GM12878 (cell line): ENCODE data around the gene SIPA1. TPM values are rescaled to one million over a fixed set of nuclear protein-coding genes. Genes with fewer than 3 reads are reported as not detected.

Experiments used
- CREB1 ChIP-seq: IDR thresholded peaks from 2 replicates; pipeline ENCODE4 v1.6.1; 2012; ENCODE audit warnings: low read depth, mild to moderate bottlenecking, inconsistent platforms
- DPF2 ChIP-seq: fragments of 450-650 bp; IDR thresholded peaks from 2 replicates; pipeline ENCODE4 v1.6.1; 2017; ENCODE audit warnings: mild to moderate bottlenecking
- EED ChIP-seq: sonication (generic); IDR thresholded peaks from 2 replicates; pipeline ENCODE4 v1.6.1; 2016; ENCODE audit warnings: antibody characterized with exemption, low read depth
- FOXK2 ChIP-seq: fragments of 450-650 bp; IDR thresholded peaks from 2 replicates; pipeline ENCODE4 v1.6.1; 2017; ENCODE audit warnings: mild to moderate bottlenecking, moderate library complexity
- GABPA ChIP-seq: IDR thresholded peaks from 2 replicates; pipeline ENCODE4 v1.6.1; 2014; ENCODE audit warnings: antibody characterized with exemption, low read depth, mild to moderate bottlenecking, inconsistent platforms
- GATAD2B ChIP-seq: fragments of 450-650 bp; conservative IDR thresholded peaks from 2 replicates; pipeline ENCODE4 v1.6.1; 2017; ENCODE audit warnings: low read depth, mild to moderate bottlenecking, moderate library complexity
- IKZF2 ChIP-seq, 2 experiments: fragments of 450-650 bp; IDR thresholded peaks; 2 replicates each; pipeline ENCODE4 v1.6.1; 2017; ENCODE audit warnings: mild to moderate bottlenecking in 2 of 2, moderate library complexity in 2 of 2
- JUNB ChIP-seq: IDR thresholded peaks from 2 replicates; pipeline ENCODE4 v1.6.1; 2016; ENCODE audit warnings: antibody characterized with exemption, mild to moderate bottlenecking
- KAT2A ChIP-seq: conservative IDR thresholded peaks from 2 replicates; pipeline ENCODE4 v1.6.1; 2011; ENCODE audit warnings: low read depth, low read length; ENCODE audit not compliant: control insufficient read depth
- KLF5 ChIP-seq: fragments of 450-650 bp; IDR thresholded peaks from 2 replicates; pipeline ENCODE4 v1.6.1; 2014; ENCODE audit warnings: mild to moderate bottlenecking; ENCODE audit not compliant: partially characterized antibody
- NFIC ChIP-seq: IDR thresholded peaks from 2 replicates; pipeline ENCODE4 v1.6.1; 2012; ENCODE audit warnings: low read depth, mild to moderate bottlenecking, inconsistent platforms, low read length, moderate library complexity
- PML ChIP-seq: IDR thresholded peaks from 2 replicates; pipeline ENCODE4 v1.6.1; 2012; ENCODE audit warnings: low read length, inconsistent platforms
- POU2F2 ChIP-seq: IDR thresholded peaks from 3 replicates; pipeline ENCODE4 v1.6.1; 2011; ENCODE audit warnings: low read depth, mild to moderate bottlenecking, low read length, borderline replicate concordance
- SIN3A ChIP-seq: IDR thresholded peaks from 2 replicates; pipeline ENCODE4 v1.6.1; 2012; ENCODE audit warnings: low read depth, low read length, improper control_type of control experiment
- SMC3 ChIP-seq: IDR thresholded peaks from 2 replicates; pipeline ENCODE4 v1.6.1; 2011; ENCODE audit warnings: low read length, improper control_type of control experiment, borderline replicate concordance
- SUPT20H ChIP-seq: IDR thresholded peaks from 2 replicates; pipeline ENCODE4 v1.6.1; 2011; ENCODE audit warnings: low read depth, mild to moderate bottlenecking, low read length, moderate library complexity, borderline replicate concordance; ENCODE audit not compliant: control insufficient read depth
- TAF1 ChIP-seq: IDR thresholded peaks from 2 replicates; pipeline ENCODE4 v1.6.1; 2011; ENCODE audit warnings: mild to moderate bottlenecking, low read depth, low read length, borderline replicate concordance
- ZNF217 ChIP-seq: fragments of 450-650 bp; IDR thresholded peaks from 2 replicates; pipeline ENCODE4 v1.6.1; 2017; ENCODE audit warnings: antibody characterized with exemption, mild to moderate bottlenecking
- polyA plus RNA-seq, 11 experiments: library from polyadenylated mRNA; depleted of rRNA in 4 of 11; unstranded in 6 of 11; stranded (reverse) in 5 of 11; fragments of >200 nt; fragmentation: Nextera tagmentation in 4 of 11; fragmentation: Illumina TruSeq in 1 of 11; extraction: Ambion mirVana in 4 of 11; extraction: Trizol in 1 of 11; gene quantifications; 1 replicate in 1 of 11; 2 replicates in 10 of 11; pipeline versions ENCODE4 v1.2.1 to v1.2.3, GENCODE V29; 2011 to 2016; ENCODE audit warnings: inconsistent platforms in 2 of 11, missing spikeins in 2 of 11, low read depth in 1 of 11
- total RNA-seq, 4 experiments: library from RNA; depleted of rRNA in 3 of 4; stranded (reverse); fragments of >200 nt in 3 of 4; fragmentation: Illumina TruSeq in 1 of 4; extraction: Trizol in 1 of 4; gene quantifications; 2 replicates each; pipeline versions ENCODE4 v1.2.1 to v1.2.3, GENCODE V29; 2013 to 2021
- TF ChIP-seq, protein P1 (sequence below): fragments of 450-650 bp; IDR thresholded peaks from 2 replicates; pipeline ENCODE4 v1.6.1; 2017; ENCODE audit warnings: mild to moderate bottlenecking
- TF ChIP-seq, protein P2 (sequence below): fragments of 450-650 bp; IDR thresholded peaks from 2 replicates; pipeline ENCODE4 v1.6.1; 2017; ENCODE audit warnings: mild to moderate bottlenecking, moderate library complexity
- TF ChIP-seq, protein P3 (sequence below): fragments of 450-650 bp; IDR thresholded peaks from 2 replicates; pipeline ENCODE4 v1.6.1; 2016; ENCODE audit warnings: mild to moderate bottlenecking, moderate library complexity, borderline replicate concordance

SIPA1 gene
- total and polyA plus RNA-seq, 10 of the 15 experiments (the other 5 are each of a cell fraction or from before 2014, with no cell fraction given), result 1.0 to 139 (median 33.4) TPM

DNA sequence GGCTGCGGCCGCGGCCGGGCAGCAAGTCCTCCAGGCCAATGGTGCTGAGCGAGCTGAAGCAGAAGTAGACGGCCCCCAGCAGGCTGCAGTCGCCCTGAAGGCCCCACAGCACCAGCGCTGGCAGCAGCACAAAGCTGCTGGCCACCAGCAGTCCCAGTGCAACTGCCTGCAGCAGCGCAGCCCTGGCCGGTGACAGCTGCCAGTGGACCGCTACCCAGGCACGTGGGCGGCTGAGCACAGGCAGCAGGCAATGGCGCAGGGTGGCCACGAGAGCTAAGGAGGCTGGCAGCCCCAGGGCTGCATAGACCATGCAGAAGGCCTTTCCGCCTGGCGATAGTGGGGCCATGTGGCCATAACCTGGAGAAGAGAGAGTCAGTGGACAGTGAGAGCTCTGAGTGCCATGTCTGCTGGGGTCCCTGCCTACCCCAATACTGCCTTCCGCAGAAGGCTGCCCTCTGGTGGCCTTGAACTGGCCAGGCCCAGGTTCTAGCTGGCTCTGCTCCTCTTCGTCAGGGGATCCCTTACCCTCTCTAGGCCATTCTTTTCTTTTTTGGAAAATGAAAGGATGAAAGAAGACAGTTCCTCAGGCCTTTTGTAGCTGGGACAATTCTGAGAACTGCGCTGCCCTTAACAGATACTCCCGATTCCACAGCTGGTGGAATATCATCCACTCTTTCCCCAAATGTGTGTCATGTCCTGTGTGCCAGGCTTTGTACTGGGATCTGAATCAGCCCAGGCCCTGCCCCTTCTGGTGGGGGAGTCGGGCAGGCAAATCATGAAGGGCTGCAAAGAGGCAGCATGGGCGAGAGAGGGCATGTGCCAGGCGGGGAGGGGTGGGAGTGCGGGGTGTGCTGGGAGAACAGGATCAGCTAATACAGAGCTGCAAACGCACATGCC, 44.1 kb upstream of the SIPA1 start (continued):
- TF ChIP-seq, protein P1, sequence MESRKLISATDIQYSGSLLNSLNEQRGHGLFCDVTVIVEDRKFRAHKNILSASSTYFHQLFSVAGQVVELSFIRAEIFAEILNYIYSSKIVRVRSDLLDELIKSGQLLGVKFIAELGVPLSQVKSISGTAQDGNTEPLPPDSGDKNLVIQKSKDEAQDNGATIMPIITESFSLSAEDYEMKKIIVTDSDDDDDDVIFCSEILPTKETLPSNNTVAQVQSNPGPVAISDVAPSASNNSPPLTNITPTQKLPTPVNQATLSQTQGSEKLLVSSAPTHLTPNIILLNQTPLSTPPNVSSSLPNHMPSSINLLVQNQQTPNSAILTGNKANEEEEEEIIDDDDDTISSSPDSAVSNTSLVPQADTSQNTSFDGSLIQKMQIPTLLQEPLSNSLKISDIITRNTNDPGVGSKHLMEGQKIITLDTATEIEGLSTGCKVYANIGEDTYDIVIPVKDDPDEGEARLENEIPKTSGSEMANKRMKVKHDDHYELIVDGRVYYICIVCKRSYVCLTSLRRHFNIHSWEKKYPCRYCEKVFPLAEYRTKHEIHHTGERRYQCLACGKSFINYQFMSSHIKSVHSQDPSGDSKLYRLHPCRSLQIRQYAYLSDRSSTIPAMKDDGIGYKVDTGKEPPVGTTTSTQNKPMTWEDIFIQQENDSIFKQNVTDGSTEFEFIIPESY, result 0 out of 2 replicates have a peak, but pooled peaks have one; percentile 30
- no peak for TF ChIP-seq JUNB
- TF ChIP-seq EED, result no peak
- no peak for TF ChIP-seq FOXK2
- TF ChIP-seq KLF5, result no peak
- no peak for TF ChIP-seq GABPA
- no peak for TF ChIP-seq SIN3A
- TF ChIP-seq POU2F2, result peak; percentile 10; the same call in 1 of the 3 replicates
- TF ChIP-seq GATAD2B, result no peak
- peak; percentile 68 for TF ChIP-seq SMC3
- no peak for TF ChIP-seq SUPT20H
- TF ChIP-seq PML, result peak; percentile 72; the same call in 1 of the 2 replicates
- no peak for TF ChIP-seq IKZF2 (IDR thresholded peaks at IDR 0.05)
- TF ChIP-seq NFIC, result no peak
- no peak for TF ChIP-seq TAF1
- TF ChIP-seq CREB1, result 0 out of 2 replicates have a peak, but pooled peaks have one; percentile 14
- TF ChIP-seq, protein P2, sequence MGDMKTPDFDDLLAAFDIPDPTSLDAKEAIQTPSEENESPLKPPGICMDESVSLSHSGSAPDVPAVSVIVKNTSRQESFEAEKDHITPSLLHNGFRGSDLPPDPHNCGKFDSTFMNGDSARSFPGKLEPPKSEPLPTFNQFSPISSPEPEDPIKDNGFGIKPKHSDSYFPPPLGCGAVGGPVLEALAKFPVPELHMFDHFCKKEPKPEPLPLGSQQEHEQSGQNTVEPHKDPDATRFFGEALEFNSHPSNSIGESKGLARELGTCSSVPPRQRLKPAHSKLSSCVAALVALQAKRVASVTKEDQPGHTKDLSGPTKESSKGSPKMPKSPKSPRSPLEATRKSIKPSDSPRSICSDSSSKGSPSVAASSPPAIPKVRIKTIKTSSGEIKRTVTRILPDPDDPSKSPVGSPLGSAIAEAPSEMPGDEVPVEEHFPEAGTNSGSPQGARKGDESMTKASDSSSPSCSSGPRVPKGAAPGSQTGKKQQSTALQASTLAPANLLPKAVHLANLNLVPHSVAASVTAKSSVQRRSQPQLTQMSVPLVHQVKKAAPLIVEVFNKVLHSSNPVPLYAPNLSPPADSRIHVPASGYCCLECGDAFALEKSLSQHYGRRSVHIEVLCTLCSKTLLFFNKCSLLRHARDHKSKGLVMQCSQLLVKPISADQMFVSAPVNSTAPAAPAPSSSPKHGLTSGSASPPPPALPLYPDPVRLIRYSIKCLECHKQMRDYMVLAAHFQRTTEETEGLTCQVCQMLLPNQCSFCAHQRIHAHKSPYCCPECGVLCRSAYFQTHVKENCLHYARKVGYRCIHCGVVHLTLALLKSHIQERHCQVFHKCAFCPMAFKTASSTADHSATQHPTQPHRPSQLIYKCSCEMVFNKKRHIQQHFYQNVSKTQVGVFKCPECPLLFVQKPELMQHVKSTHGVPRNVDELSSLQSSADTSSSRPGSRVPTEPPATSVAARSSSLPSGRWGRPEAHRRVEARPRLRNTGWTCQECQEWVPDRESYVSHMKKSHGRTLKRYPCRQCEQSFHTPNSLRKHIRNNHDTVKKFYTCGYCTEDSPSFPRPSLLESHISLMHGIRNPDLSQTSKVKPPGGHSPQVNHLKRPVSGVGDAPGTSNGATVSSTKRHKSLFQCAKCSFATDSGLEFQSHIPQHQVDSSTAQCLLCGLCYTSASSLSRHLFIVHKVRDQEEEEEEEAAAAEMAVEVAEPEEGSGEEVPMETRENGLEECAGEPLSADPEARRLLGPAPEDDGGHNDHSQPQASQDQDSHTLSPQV, result no peak
- 0 out of 2 replicates have a peak, but pooled peaks have one; percentile 13 for TF ChIP-seq DPF2
- TF ChIP-seq ZNF217, result no peak
- no peak for TF ChIP-seq KAT2A
- TF ChIP-seq, protein P3, sequence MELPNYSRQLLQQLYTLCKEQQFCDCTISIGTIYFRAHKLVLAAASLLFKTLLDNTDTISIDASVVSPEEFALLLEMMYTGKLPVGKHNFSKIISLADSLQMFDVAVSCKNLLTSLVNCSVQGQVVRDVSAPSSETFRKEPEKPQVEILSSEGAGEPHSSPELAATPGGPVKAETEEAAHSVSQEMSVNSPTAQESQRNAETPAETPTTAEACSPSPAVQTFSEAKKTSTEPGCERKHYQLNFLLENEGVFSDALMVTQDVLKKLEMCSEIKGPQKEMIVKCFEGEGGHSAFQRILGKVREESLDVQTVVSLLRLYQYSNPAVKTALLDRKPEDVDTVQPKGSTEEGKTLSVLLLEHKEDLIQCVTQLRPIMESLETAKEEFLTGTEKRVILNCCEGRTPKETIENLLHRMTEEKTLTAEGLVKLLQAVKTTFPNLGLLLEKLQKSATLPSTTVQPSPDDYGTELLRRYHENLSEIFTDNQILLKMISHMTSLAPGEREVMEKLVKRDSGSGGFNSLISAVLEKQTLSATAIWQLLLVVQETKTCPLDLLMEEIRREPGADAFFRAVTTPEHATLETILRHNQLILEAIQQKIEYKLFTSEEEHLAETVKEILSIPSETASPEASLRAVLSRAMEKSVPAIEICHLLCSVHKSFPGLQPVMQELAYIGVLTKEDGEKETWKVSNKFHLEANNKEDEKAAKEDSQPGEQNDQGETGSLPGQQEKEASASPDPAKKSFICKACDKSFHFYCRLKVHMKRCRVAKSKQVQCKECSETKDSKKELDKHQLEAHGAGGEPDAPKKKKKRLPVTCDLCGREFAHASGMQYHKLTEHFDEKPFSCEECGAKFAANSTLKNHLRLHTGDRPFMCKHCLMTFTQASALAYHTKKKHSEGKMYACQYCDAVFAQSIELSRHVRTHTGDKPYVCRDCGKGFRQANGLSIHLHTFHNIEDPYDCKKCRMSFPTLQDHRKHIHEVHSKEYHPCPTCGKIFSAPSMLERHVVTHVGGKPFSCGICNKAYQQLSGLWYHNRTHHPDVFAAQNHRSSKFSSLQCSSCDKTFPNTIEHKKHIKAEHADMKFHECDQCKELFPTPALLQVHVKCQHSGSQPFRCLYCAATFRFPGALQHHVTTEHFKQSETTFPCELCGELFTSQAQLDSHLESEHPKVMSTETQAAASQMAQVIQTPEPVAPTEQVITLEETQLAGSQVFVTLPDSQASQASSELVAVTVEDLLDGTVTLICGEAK, result no peak
